Measurements from ENCODE around the gene COPS3. TPM values are rescaled to one million over a fixed set of nuclear protein-coding genes. Genes with fewer than 3 reads are reported as not detected.

Gene COPS3
- total and polyA plus RNA-seq, 9 of the 15 experiments (the other 6 are each of a cell fraction or from before 2014, with no cell fraction given) = 92.4 to 295 (median 167) TPM

- no peak for TF ChIP-seq ZNF318 (IDR thresholded peaks at IDR 0.05; ENCODE audit: borderline replicate concordance in 1 of 2, low read depth in 1 of 2)
- peak; percentile 51; the same call in 1 of the 2 replicates for TF ChIP-seq CREB1 (IDR thresholded peaks at IDR 0.05)
- TF ChIP-seq CREB1 (CRISPR knock-in tag; IDR thresholded peaks at IDR 0.05) = peak; percentile 90
- no peak for TF ChIP-seq NFATC3 (IDR thresholded peaks at IDR 0.05)
- no peak for TF ChIP-seq CUX1 (CRISPR knock-in tag; IDR thresholded peaks at IDR 0.05)
- peak; percentile 54 for TF ChIP-seq TBP (optimal IDR thresholded peaks at IDR 0.05; ENCODE audit: low read depth, low read length)
- TF ChIP-seq TCF3 (CRISPR knock-in tag; IDR thresholded peaks at IDR 0.05) = no peak; the same call in 1 of the 2 replicates
- TF ChIP-seq PCBP2 (IDR thresholded peaks at IDR 0.05; ENCODE audit: low read depth, low read length, poor library complexity, severe bottlenecking) = no peak
- TF ChIP-seq ZNF780A (CRISPR knock-in tag; IDR thresholded peaks at IDR 0.05) = no peak
- peak; percentile 46 for TF ChIP-seq KDM5B (IDR thresholded peaks at IDR 0.05; ENCODE audit: insufficient replicate concordance, low read depth, low read length)
- TF ChIP-seq ZNF121 (CRISPR knock-in tag; conservative IDR thresholded peaks at IDR 0.05) = no peak
These were observed 74.7 kb downstream of the COPS3 start, which contains the start of gene PLD6 (continued) for GRCh38 chr17:17206124-17206912.

Measured in K562 (cell line).